Coronary artery (tissue), 2 donors: ENCODE data around the gene ZNF438.
A peak's percentile ranks its signal among the peaks of the same experiment; 100 is the strongest.

Experiments
- DNase-seq: peaks from one replicate; pipeline ENCODE4 v3.0.0-alpha.2; 2017; ENCODE audit warnings: low spot score
- H3K27ac ChIP-seq, 2 donors: fragments of 200-600 bp; sonication (generic); one replicate each; pipeline ENCODE4 v1.5.1; 2016 to 2019
- H3K4me3 ChIP-seq: fragments of 200-600 bp; sonication (generic); 2 replicates; pipeline ENCODE4 v1.5.1; 2016; ENCODE audit warnings: mild to moderate bottlenecking, moderate library complexity
- TF ChIP-seq, protein P1 (sequence below): fragments of 200-600 bp; sonication (generic); IDR thresholded peaks from one replicate; pipeline ENCODE4 v1.5.1; 2019; ENCODE audit warnings: antibody characterized with exemption

ZNF438 gene

GRCh38 chr10:30825022-30825421, 206.6 kb downstream of the ZNF438 start:
- Histone ChIP-seq H3K27ac (no peak overlapping the region), H3K4me3 (no peak overlapping the region)
- TF ChIP-seq, protein P1, sequence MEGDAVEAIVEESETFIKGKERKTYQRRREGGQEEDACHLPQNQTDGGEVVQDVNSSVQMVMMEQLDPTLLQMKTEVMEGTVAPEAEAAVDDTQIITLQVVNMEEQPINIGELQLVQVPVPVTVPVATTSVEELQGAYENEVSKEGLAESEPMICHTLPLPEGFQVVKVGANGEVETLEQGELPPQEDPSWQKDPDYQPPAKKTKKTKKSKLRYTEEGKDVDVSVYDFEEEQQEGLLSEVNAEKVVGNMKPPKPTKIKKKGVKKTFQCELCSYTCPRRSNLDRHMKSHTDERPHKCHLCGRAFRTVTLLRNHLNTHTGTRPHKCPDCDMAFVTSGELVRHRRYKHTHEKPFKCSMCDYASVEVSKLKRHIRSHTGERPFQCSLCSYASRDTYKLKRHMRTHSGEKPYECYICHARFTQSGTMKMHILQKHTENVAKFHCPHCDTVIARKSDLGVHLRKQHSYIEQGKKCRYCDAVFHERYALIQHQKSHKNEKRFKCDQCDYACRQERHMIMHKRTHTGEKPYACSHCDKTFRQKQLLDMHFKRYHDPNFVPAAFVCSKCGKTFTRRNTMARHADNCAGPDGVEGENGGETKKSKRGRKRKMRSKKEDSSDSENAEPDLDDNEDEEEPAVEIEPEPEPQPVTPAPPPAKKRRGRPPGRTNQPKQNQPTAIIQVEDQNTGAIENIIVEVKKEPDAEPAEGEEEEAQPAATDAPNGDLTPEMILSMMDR = no peak
- DNase-seq = peak; percentile 70

DNA sequence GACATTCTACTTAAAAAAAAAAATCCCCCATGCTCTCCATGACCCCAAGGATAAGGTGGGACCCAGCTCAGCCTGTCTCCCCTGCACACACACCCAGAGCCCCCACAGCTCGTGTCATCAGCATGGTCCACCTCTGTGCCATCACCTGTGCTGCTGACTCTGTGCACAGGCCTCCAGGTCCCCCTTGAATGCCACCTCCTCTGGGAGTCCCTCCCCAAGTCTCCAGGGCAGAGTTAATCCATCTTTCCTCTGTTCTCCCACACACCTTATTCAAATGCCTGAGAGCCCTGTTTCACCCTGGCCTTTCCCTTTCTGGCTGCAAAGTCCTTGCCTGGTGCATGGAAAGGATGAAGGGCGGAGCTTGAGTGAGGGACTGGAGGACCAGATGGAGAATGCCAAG, 208.0 kb downstream of the ZNF438 start:
- DNase-seq = no peak
- Histone ChIP-seq H3K27ac (no peak overlapping the region), H3K4me3 (no peak overlapping the region)
- TF ChIP-seq, protein P1 = no peak

DNA sequence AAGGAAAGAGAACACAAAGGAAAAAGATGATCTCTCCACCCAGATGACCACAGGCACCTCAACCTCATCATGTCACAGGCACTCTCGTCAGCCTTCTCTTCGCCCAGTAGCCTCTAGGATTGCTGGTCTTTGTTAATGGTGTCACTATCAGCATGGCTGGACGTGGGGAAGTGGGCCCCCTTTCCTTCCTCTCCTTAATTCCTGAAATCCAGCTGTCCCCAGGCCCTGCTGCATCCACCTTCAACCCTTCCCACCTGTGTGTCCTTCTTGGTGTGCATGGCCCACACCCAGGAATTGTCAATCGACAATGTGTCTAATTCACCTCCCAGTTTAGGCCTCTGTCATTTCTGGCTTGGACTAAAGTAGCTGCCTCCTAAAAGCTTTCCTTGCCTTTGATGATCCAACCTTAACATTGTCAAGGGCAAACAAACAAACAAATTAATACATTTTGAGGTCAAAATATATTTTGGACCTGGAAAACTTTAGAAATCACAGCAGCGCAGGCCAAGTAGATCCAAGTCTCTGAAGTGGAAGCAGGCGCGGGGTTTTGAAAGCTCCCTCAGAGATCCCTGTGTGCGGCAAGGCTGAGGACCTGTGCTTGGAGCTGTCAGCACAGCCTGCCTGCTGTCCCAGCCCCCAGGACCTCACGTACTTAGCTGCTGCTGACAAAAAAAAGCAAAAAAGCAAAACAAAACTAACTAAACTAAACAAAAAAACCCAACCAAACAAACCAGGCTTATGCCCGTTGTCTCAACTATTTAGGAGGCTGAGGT, 208.8 kb downstream of the ZNF438 start:
- no peak for DNase-seq
- TF ChIP-seq, protein P1 = no peak
- Histone ChIP-seq H3K27ac (peak overlapping the region in 1 of 2 donors; percentile 86), H3K4me3 (no peak overlapping the region)

GRCh38 chr10:30821994-30822692, 209.5 kb downstream of the ZNF438 start:
- TF ChIP-seq, protein P1 = no peak
- no peak for DNase-seq
- Histone ChIP-seq H3K27ac (peak overlapping the region; percentile 86), H3K4me3 (no peak overlapping the region)

GRCh38 chr10:30821261-30821993, 210.2 kb downstream of the ZNF438 start:
- H3K27ac ChIP-seq = peak overlapping the region; percentile 86
- no peak for DNase-seq
- no peak overlapping the region for H3K4me3 ChIP-seq
- TF ChIP-seq, protein P1 = no peak

- TF ChIP-seq, protein P1 = no peak
- Histone ChIP-seq H3K4me3 (peak overlapping the region; percentile 63), H3K27ac (peak overlapping the region; percentile 86)
- no peak for DNase-seq
These were observed 211.2 kb downstream of the ZNF438 start for GRCh38 chr10:30820261-30820991.
